GM21825 (cell line): Measurements from ENCODE around the gene DBNDD1.
A peak's percentile ranks its signal among the peaks of the same experiment; 100 is the strongest.

Source experiments
- ATAC-seq: cut with Tn5 transposase; IDR thresholded peaks from one replicate; pipeline ENCODE4 v1.9.1; 2021; ENCODE audit warnings: mild to moderate bottlenecking, moderate library complexity; ENCODE audit not compliant: unreplicated experiment

DBNDD1 gene

DNA sequence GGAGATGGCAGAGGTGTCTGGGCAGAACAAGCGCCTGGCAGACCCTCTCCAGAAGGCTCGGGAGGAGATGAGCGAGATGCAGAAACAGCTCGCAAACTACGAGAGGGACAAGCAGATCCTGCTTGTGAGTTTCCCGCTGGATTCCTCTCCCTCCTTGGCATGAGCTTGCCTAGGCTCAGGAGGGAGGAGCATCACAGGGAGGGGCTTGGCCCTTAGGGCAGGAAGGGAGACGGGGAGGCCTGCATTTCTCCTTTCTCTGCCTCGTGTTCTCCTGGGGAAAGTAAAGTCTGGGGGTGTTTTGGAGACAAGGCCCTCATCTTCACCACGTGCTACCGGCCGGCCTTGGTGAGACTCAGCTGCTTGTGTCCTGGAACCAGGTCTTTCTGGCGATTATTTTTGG lies 18.0 kb upstream of the DBNDD1 start:
- ATAC-seq = no peak

DNA sequence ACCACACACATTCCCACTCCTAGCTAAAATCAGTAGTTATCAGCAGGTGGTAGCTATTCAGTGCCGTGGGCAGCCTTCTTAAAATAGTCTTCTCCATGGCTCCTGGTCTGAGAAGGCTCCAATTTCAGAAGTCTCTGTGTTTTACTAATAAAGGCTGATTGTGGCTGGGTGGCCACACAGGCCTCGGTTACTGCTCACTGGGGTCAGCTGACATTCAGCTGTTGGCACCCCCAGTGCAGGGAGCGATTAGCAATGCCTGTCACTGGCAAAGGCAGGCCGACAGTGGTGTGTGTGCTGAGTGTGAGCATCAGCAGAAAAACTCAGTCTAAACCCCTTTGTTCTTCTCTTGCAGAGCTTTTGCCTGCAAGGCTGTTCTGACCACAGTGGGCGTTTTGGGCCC lies 16.6 kb upstream of the DBNDD1 start:
- ATAC-seq = no peak

DNA sequence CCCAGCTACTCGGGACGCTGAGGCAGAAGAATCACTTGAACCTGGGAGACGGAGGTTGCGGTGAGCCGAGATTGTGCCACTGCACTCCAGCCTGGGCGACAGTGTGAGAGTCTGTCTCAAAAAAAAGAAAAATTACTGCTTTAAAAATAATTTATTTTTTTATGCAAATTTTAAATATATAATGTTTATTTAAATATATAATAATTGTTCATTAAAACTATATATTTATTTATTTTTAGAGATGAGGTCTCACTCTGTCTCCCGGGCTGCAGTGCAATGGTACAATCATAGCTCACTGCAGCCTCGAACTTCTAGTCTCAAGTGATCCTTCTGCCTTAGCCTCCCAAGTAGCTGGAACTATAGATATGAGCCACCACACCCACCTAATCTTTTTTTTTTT lies 15.2 kb upstream of the DBNDD1 start:
- ATAC-seq = no peak

DNA sequence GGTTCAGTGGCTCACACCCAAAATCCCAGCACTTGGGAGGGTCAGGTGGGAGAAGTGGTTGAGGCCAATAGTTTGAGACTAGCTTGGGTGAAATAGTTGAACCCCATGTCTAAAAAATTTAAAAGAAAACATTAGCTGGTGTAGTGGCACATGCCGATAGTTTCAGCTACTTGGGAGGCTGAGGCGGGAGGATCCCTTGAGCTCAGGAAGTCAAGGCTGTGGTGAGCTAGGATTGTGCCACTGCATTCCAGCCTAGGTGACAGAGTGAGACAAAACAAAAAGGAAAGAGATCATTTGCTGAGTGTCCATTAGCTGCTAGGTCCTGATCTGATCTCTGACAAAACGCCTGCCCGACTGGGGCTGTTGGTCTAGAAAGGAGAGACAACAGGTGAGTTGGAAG lies 14.1 kb upstream of the DBNDD1 start:
- no peak for ATAC-seq

DNA sequence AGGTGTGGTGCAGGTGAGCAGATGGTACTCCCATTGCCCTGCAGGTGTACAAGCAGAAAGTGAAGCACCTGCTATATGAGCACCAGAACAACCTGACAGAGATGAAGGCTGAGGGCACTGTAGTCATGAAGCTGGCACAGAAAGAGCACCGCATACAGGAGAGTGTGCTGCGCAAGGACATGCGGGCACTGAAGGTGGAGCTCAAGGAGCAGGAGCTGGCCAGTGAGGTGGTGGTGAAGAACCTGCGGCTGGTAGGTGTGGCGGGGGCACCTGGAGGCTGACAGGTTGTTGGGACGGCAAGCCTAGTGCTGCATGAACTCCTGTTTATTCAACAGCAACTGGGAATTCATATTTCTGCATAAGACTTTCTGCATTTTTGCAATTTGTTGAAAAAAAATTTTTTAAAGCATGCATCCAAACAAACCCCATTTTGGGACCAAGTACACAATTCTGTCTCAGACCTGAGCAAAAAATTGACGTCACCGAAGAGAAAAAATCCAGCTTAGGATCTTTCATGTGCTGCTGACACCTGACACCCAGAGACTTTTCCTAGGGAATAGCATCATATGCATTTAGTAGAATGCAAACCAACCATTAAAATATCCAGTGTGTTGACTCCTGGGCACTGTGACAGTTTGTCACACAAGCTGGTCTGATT lies 13.5 kb upstream of the DBNDD1 start:
- ATAC-seq = no peak

DNA sequence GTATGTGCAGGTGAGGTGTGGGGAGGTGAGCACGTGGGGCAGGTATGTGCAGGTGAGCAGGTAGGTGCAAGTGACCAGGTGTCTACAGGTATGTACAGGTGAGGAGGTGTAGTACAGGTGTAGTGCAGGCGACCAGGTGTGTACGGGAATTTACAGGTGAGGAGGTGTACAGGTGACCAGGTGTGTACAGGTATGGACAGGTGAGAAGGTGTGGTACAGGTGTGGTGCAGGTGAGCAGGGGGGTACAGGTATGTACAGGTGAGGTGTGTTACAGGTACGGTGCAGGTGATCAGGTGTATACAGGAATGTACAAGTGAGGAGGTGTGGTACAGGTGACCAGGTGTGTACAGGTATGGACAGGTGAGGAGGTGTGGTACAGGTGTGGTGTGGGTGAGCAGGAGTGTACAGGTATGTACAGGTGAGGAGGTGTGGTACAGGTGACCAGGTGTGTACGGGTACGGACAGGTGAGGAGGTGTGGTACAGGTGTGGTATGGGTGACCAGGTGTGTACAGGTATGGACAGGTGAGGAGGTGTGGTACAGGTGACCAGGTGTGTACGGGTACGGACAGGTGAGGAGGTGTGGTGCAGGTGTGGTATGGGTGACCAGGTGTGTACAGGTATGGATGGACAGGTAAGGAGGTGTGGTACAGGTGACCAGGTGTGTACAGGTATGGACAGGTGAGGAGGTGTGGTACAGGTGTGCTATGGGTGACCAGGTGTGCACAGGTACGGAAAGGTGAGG lies 12.8 kb upstream of the DBNDD1 start:
- no peak for ATAC-seq

DNA sequence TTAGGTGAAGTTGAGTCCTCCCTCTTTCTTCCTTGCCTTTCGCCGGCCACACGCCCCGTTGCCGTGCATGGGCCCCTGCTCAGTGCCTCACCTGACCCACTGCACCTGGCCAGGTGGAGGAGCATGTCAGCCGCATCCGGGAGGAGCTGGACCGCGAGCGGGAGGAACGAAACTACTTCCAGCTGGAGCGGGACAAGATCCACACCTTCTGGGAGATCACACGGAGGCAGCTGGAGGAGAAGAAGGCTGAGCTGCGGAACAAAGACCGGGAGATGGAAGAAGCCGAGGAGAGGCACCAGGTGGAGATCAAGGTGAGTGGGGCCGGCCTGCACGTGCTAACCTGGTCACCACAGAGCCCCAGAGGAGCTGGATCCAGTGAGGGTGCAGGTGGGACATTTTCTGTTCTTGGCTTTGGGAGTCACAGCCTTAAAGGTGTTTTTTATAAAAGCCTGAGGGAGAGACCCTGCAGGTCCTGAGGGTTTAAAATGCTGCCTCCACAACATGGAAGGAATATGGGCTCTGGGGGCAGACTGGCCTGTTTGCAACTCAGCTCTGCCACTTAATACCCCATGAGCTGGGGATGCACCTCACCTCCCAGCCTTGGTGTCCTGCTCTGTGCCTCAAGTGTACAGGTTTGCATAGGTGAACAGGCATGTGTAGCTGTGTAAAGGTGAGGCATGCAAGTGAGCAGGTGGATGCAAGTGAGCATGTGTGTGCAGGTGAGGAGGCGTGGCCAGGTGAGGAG lies 12.1 kb upstream of the DBNDD1 start:
- ATAC-seq = no peak

DNA sequence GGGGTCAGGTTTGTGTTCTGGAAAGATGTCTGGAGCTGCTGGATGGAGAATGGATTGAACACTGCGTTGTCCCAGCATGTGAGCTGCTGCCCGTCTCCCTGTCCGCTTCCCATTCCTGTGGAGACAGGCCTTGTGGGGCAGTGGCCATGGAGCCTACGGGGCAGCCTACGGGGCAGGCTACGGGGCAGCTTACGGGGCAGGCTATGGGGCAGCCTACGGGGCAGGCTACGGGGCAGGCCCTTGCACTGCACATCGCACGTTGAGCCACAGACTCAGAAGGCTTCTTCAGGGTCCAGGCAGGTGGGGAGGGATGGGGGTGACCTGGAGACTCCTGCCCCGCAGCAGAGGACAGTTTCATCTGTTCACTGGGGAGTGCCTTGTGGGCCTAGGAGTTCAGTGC lies 9.7 kb upstream of the DBNDD1 start:
- ATAC-seq = no peak

DNA sequence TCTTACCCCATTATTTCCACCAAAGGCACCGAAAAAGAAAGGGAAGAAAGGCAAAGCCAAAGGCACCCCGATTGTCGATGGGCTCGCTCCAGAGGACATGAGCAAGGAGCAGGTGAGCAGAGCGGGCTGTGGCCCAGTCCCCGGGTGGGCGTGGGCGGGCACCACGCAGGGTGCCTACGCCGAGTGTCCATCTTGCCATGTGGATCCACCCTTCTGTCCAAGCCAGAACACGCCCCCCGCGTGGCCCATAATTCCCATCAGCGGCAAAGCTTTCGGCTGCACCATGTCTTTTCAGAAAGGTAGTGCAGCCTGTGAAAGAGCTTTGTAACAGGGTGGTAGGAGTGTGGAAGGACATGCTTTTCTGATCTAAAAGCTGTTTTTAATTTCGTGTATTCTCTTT lies 8.4 kb upstream of the DBNDD1 start:
- no peak for ATAC-seq

DNA sequence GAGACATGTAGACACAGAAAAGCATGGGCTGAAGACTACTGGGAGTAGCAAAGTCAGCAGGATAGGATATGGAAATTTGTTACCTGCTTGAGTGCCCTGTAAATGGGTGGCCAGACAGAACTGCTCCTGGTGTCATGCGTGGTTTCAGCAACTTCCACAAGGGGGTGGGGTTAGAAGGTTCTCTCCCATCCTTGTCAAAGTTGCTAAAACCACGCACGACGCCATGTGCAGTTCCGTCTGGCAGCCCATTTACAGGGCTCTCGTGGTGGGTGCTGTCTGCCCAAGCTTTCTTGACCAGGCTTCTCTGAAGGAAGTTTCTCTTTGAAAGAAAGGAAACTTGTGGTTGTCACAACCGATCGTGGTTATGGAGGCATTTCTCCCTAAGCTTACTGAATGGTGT lies 6.9 kb upstream of the DBNDD1 start:
- ATAC-seq = no peak

DNA sequence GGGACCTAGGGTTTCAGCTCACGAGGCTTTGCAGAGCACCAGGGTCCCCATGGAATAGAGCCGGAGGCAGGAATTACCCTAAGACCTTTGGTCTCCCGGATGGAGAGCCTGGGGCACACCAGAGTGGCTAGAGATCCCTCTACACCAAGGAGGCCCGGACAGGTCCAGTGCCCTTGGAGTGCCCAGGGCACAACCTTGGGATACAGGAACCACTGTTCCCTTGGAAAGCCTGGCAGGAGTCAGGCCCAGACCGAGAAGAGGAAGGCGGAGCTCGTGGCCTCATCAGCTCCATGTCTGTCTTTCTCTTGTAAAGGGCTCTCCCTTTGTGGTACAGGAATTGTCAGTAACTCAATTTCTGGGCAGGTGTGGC lies 3.8 kb upstream of the DBNDD1 start:
- no peak for ATAC-seq

DNA sequence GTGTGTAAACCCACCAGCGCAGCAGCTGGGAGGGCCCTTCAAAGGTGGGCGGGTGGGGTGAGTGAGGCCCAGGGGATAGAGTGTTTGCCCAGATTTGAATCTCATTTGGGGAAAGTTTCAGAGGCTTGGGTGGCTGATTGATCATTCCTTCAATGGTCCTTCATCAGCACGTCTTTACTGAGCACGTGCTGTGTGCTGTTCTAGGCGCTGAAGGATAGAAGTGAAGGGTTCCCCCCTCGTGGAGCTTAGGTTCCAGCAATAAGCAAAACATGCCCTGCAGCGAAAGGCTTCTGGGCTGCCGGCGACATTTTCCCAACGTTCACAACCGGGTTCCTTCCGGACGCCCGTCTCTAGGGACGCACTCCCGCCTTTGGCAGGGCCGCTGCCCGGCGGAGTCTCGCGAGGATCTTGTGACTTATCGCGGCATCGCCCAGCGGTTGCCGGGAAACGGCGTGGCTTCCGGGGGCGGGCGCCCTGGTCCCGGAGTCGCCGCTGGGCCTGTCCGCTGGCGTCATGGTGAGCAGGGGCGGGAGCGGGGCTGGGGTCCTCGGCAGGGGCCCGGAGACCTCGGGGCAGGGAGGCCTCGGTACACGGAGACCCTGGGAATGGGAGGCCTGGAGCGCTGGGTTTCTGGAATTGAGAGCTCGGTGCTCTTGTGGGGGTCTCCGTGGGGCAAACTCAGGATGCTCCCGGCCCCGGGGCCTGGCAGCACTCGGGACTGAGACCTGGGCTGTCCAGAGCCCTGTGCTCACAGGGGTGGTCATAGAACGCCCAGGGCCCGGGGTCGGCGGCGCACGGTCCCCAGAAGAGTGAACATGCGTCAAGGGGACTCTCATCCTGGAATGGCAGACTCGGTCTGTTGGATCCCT lies 3.2 kb upstream of the DBNDD1 start:
- peak; percentile 59 for ATAC-seq

DNA sequence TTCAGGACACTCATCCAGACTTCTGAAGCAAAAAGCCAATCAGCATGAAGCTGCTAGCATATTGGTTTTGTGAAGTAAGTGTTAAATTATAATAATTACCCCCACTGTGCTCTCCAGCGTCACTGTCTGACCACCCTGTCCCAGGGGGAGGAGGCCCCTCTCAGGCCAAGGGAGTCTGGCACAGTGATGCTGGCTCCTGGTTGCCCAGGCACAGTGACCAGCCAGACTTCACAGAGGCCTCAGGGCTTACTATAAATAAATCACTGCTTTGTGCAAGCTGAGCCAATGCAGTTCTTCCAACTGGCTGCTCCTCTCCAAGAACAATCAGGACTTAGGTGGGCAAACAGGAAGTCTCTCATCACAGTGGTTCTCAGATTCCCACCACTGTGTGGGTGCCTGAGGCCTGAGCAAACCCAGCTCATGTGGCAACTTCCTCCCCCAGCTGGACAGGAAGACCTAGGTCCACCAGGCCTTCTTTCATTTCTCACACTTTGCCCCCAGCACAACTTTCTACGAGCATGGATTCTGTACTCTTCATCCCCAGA lies 1.7 kb upstream of the DBNDD1 start:
- ATAC-seq = no peak

DNA sequence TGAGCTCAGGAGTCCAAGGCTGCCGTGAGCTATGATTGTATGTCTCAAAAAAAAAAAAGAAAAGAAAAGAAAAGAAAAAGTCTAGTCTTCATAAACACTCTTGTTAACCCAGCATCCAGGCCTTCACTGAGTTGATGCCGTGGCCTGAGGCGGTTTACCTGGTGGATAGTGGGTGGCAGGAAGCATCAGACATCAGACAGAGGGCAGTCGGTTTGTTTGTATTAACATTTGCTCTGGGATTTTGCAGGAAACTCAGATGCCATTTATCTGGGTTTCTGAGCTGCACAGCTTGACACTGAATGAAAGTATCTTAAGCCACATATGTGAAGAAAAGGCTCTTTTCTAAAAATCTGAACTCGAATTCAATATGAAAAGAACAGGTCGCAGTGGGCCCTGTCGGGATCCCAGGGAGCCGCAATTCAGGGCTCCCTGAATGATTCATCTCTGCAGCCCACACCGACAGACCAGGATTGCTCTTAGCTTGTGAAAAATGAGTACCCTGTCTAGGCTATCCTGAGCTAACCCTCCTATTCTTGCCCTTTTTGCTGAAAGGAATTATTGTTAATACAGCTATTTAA lies 1.1 kb upstream of the DBNDD1 start:
- no peak for ATAC-seq

DNA sequence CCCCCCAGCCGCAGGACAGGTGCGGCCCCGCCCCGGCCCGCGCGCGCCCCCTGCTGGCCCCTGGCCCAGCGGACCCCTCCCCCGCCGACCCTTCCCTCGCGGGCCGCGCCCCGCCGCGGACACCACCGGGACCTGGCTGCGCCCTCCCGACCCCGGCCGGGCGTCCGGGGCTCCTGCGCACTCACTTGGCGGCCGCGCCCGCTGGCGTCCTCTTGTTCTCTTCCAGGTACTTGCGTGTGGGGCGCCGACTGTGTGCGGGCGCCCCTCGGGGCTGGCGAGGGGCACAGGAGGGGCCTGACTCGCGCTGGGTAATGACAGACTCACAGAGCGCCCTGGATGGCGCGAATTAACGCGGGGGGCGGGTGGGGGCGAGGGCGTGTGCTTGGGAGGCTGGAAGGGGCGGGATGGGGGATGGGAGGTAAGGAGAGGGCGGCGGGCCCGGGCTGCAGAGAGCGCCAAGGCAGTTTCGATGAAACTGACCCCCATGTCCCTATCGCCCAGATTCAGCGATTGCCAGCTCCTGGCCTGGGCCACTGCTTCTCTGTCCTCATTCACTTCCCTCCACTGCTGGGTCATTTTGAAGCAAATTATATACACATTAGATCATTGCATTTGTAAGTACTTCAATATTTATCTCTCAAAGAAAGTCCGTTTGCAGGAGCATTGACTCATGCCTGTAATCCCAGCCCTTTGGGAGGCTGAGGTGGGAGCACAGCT lies 445 bp upstream of the DBNDD1 start:
- ATAC-seq = peak; percentile 36

DNA sequence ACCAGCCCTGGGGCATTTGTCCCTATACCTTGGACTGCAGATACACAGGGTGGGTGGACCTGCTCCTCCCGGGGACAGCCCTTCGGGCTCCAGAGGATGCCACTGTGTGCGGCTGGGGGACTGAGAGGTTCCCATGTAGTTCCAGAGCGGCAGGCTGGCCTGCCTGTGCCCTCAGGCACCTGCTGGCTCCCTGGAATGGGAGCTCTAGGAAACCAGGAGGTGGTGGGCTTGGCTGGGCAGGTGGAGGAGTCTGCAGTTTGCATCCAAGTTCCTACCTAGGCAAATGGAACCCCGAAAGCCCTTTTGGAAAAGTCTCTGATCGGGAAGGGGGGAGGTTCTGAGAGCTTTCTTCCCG lies 982 bp downstream of the DBNDD1 start:
- ATAC-seq = no peak

DNA sequence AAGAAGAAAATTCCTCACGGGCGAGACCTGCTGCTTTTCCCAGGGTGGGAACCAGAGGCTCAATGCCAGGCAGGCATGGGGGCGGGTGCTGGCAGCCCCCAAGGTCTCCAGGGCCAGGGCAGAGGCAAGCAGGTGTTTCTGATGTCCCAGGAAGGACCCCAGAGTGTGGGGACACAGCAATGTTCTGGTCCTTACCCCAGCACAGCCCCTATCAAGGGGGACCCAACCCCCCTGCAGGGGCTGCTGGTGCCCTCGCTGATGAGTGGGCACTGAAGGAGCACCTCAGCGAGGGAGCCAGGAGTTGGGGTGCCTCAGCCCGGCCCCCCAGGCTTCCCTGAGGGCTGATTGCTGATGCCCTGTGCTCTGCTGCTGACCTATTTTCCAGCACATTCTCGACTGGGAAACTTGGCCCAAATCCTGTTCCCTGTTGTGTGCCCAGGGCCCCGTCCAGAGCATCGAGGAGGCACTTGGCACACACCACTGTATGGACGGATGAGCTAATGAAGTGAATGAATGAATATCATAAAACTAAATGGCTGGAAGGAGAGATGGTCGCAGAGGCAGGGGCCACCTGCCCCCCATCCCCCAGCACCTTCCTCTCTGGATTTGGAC lies 2.8 kb downstream of the DBNDD1 start:
- no peak for ATAC-seq

DNA sequence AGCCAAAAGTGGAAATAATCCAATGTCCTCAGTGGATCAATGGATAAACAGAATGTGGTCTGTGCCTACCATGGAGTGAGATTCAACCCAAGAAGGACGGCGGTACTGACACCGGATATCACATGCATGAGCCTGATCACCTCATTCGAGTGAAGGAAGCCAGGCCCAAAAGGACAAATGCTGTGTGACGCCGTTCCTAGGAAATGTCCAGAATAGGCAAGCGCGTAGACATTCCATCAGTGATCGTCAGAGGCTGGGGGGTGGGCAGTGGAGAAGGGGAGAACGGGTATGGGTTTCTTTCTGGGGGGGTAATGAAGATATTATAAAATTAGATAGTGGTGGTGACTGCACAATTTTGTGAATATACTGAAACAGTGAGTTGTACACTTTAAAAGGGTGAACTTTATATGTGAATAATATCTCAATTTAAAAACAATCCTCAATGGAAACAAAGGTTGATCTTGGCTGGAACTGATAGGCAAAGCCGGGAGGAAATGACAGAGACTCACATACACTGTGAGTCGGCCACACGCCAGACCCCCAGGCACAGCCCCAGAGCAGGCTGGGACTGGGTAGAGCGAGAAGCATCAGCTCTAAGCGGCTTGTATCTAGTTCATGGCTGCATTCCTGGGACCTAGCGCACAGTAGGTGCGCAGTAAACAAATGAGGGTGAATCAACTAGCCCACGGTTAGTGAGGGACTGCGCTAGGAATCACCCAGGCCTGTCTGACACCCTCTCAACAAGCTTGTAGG lies 3.5 kb downstream of the DBNDD1 start:
- no peak for ATAC-seq
